RKO (cell line): ENCODE results near the gene AP2A1.
A peak's percentile ranks its signal among the peaks of the same experiment; 100 is the strongest.

Experiments
- DNase-seq: peaks from one replicate; pipeline ENCODE4 v3.0.0-alpha.2; 2016; ENCODE audit warnings: low spot score

AP2A1 gene

DNA sequence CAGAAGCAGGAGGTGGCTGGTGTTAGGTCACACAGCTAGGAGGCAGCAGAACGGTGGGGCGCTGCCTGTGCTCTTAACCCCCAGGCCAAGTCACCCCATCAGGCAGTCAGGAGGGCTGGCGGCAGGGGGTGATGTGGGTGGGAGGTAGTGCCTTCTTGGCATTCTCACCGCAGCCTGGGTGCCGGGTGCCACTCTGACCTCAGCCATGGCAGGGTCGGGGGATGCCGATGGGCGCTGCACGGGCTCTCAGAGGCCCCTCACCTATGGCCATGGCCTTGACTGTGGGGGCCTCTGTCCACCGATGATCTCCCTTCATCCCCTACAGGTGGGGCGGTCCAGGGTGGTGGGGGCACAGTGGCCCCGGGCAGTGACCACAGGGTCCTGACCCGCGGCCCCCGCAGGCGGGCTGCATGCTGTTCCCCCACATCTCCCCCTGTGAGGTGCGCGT, 89.8 kb downstream of the AP2A1 start:
- peak; percentile 47 for DNase-seq
